Parathyroid adenoma (tissue), 2 donors: Measurements from ENCODE around the gene KCNE4.

Source experiments
- H2AFZ ChIP-seq: fragments of 300-600 bp; sonication (generic); one replicate; pipeline ENCODE4 v1.7.0; 2017; ENCODE audit warnings: antibody characterized with exemption, mild to moderate bottlenecking
- H3K27ac ChIP-seq: fragments of 300-600 bp; sonication (generic); one replicate; pipeline ENCODE4 v1.7.0; 2017
- H3K27me3 ChIP-seq: fragments of 300-600 bp; sonication (generic); one replicate; pipeline ENCODE4 v1.7.0; 2017; ENCODE audit warnings: low read length; ENCODE audit not compliant: control insufficient read depth, insufficient read depth
- H3K36me3 ChIP-seq: fragments of 300-600 bp; sonication (generic); one replicate; pipeline ENCODE4 v1.7.0; 2017; ENCODE audit warnings: low read length; ENCODE audit not compliant: control insufficient read depth, insufficient read depth
- H3K4me1 ChIP-seq: fragments of 300-600 bp; sonication (generic); one replicate; pipeline ENCODE4 v1.7.0; 2017; ENCODE audit warnings: control low read depth
- H3K4me2 ChIP-seq: fragments of 300-600 bp; sonication (generic); one replicate; pipeline ENCODE4 v1.7.0; 2017; ENCODE audit warnings: low read length
- H3K4me3 ChIP-seq: fragments of 300-600 bp; sonication (generic); one replicate; pipeline ENCODE4 v1.7.0; 2017; ENCODE audit warnings: low read depth, low read length
- H3K79me2 ChIP-seq: fragments of 300-600 bp; sonication (generic); one replicate; pipeline ENCODE4 v1.7.0; 2017; ENCODE audit warnings: control low read depth
- H3K9ac ChIP-seq: fragments of 300-600 bp; sonication (generic); one replicate; pipeline ENCODE4 v1.7.0; 2017; ENCODE audit warnings: mild to moderate bottlenecking
- H3K9me3 ChIP-seq: fragments of 300-600 bp; sonication (generic); one replicate; pipeline ENCODE4 v1.7.0; 2017; ENCODE audit warnings: low read length; ENCODE audit not compliant: control insufficient read depth
- TF ChIP-seq, protein P1 (sequence below): fragments of 300-600 bp; sonication (generic); IDR thresholded peaks from one replicate; pipeline ENCODE4 v1.7.0; 2017; ENCODE audit warnings: antibody characterized with exemption, mild to moderate bottlenecking
- donor health status: primary hyperparathyroidism.

The KCNE4 gene

DNA sequence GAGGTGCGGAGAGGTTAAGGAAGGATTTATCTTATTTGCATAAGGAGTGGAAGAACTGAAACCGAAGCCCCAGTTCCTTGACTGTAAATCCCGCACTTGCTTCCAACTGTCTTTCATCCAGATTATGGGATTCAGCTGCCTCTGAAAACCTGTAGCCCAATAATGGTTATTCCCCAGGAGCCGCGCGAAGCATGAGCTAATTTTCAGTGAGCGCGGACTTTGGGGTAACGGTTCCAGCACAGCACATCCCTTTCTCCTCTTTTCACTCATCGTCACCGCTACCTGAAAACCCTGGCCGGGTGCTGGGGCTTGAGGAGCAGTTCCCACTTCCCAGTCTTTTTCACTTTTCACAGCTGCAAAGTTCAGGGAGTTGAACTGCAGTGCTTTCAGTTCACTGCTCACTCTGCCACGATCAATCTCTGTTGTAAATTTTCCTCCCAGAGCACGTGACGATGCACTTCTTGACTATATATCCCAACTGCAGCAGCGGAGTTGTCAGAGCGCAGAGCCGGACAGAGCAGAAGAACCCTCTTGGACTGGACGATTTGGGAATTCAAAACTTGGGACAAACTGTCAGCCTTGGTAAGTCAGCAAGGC lies at the start of gene KCNE4:
TSS of gene KCNE4 (plus strand) at position 498 of the 597 bp plus-strand sequence. CDS start 641 bp downstream, outside the sequence.
- no peak within 1 kb of the TSS for H2AFZ ChIP-seq
- H3K27me3 ChIP-seq: no peaks in the 10 kb centered on the region
- peak within 1 kb of the TSS; percentile 47 for H3K4me2 ChIP-seq
- H3K79me2 ChIP-seq: no peaks in the 10 kb centered on the region
- no peaks in the 10 kb centered on the region for H3K4me1 ChIP-seq
- no peaks in the 10 kb centered on the region for H3K36me3 ChIP-seq
- H3K9me3 ChIP-seq: no peaks in the 10 kb centered on the region
- TF ChIP-seq, protein P1, sequence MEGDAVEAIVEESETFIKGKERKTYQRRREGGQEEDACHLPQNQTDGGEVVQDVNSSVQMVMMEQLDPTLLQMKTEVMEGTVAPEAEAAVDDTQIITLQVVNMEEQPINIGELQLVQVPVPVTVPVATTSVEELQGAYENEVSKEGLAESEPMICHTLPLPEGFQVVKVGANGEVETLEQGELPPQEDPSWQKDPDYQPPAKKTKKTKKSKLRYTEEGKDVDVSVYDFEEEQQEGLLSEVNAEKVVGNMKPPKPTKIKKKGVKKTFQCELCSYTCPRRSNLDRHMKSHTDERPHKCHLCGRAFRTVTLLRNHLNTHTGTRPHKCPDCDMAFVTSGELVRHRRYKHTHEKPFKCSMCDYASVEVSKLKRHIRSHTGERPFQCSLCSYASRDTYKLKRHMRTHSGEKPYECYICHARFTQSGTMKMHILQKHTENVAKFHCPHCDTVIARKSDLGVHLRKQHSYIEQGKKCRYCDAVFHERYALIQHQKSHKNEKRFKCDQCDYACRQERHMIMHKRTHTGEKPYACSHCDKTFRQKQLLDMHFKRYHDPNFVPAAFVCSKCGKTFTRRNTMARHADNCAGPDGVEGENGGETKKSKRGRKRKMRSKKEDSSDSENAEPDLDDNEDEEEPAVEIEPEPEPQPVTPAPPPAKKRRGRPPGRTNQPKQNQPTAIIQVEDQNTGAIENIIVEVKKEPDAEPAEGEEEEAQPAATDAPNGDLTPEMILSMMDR: no peak
- peak within 1 kb of the TSS; percentile 35 for H3K4me3 ChIP-seq
- no peak within 1 kb of the TSS for H3K9ac ChIP-seq
- no peak within 1 kb of the TSS for H3K27ac ChIP-seq

DNA sequence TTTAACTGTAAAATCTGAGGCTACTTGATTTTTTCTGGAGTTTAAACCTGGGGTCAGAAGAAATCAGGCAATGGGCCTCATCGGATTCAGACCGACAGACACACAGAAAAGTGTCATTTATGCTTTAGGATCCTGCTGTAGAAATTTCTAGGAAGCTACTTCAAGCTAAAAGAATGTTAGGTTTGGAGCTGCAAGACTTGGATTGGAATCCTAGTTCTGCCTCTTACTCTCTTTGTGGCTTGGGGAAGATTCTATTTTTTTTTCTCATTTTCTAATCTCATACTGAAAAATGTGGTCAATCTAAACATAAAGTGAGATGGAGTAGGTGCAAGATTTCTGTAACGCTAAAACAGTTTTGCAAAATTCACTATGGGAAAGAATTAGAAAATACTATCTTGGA lies 48.8 kb upstream of the KCNE4 start:
- TF ChIP-seq, protein P1: no peak
- Histone ChIP-seq H3K27me3 (no peaks in the 10 kb centered on the region), H3K4me2 (no peak overlapping the region), H3K4me1 (no peaks in the 10 kb centered on the region), H3K9me3 (no peaks in the 10 kb centered on the region), H3K36me3 (no peaks in the 10 kb centered on the region), H3K27ac (no peak overlapping the region), H3K79me2 (no peaks in the 10 kb centered on the region), H3K9ac (no peak overlapping the region), H3K4me3 (no peak overlapping the region), H2AFZ (no peak overlapping the region)

GRCh38 chr2:223005496-223005895 lies 46.5 kb upstream of the KCNE4 start:
- no peaks in the 10 kb centered on the region for H3K9me3 ChIP-seq
- no peak overlapping the region for H2AFZ ChIP-seq
- TF ChIP-seq, protein P1: no peak
- no peaks in the 10 kb centered on the region for H3K79me2 ChIP-seq
- H3K27ac ChIP-seq: no peak overlapping the region
- H3K4me3 ChIP-seq: no peak overlapping the region
- H3K27me3 ChIP-seq: no peaks in the 10 kb centered on the region
- no peaks in the 10 kb centered on the region for H3K36me3 ChIP-seq
- H3K9ac ChIP-seq: no peak overlapping the region
- no peak overlapping the region for H3K4me2 ChIP-seq
- H3K4me1 ChIP-seq: no peaks in the 10 kb centered on the region

- no peak overlapping the region for H3K4me2 ChIP-seq
- no peak overlapping the region for H3K4me3 ChIP-seq
- no peaks in the 10 kb centered on the region for H3K79me2 ChIP-seq
- no peak overlapping the region for H2AFZ ChIP-seq
- H3K4me1 ChIP-seq: no peaks in the 10 kb centered on the region
- H3K27ac ChIP-seq: no peak overlapping the region
- TF ChIP-seq, protein P1: no peak
- H3K36me3 ChIP-seq: no peaks in the 10 kb centered on the region
- H3K9me3 ChIP-seq: no peaks in the 10 kb centered on the region
- H3K9ac ChIP-seq: no peak overlapping the region
- no peaks in the 10 kb centered on the region for H3K27me3 ChIP-seq
These were observed 44.5 kb upstream of the KCNE4 start for GRCh38 chr2:223007531-223007930.

GRCh38 chr2:223008162-223008561 lies 43.8 kb upstream of the KCNE4 start:
- Histone ChIP-seq H3K27me3 (no peaks in the 10 kb centered on the region), H2AFZ (no peak overlapping the region), H3K27ac (no peak overlapping the region), H3K9ac (no peak overlapping the region), H3K79me2 (no peaks in the 10 kb centered on the region), H3K4me2 (no peak overlapping the region), H3K9me3 (no peaks in the 10 kb centered on the region), H3K4me1 (no peaks in the 10 kb centered on the region), H3K4me3 (no peak overlapping the region), H3K36me3 (no peaks in the 10 kb centered on the region)
- TF ChIP-seq, protein P1: no peak
